ENCODE results near the gene IFFO2. TPM values are rescaled to one million over a fixed set of nuclear protein-coding genes. Genes with fewer than 3 reads are reported as not detected.

Gene IFFO2
- total RNA-seq, 2 experiments from 2014 or later: 21.6 to 21.8 TPM

GRCh38 chr1:18856435-18856834 is 100.0 kb downstream of the IFFO2 start:
- no peaks in the 10 kb centered on the region for H3K27me3 Mint-ChIP-seq
- no peak overlapping the region for H3K27ac Mint-ChIP-seq
- H3K4me1 Mint-ChIP-seq: no peaks in the 10 kb centered on the region
- H3K9me3 Mint-ChIP-seq: no peaks in the 10 kb centered on the region
- no peak overlapping the region for H3K4me3 Mint-ChIP-seq
- POLR2A ChIA-PET: no interaction called here
- H3K36me3 Mint-ChIP-seq: no peaks in the 10 kb centered on the region
- no peak for ATAC-seq (ENCODE audit: low read depth)
- no peak for DNase-seq

DNA sequence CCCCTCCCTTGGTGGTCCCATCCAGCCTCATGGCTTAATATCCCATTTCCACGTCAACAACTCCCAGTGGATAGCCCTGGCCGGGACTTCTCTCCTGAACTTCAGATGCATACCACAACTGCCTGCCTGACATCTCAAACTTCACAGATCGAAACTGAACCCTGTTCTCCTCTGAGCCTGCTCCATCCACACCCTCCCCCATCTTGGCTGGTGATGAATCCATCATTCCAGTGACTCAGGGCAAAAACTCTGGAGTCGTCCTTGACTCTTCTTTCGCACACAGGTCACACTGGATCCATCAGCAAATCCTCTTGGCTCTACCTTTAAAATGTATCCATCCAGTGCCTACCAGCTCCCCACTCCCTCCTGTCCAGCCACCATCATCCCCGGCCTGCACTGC is 100.9 kb downstream of the IFFO2 start:
- Mint-ChIP-seq H3K27me3 (no peaks in the 10 kb centered on the region), H3K36me3 (no peaks in the 10 kb centered on the region), H3K4me1 (no peaks in the 10 kb centered on the region), H3K4me3 (no peak overlapping the region), H3K9me3 (no peaks in the 10 kb centered on the region), H3K27ac (no peak overlapping the region)
- ATAC-seq (ENCODE audit: low read depth): no peak
- POLR2A ChIA-PET: no interaction called here
- DNase-seq: no peak

GRCh38 chr1:18854331-18855025 is 102.0 kb downstream of the IFFO2 start:
- H3K9me3 Mint-ChIP-seq: no peaks in the 10 kb centered on the region
- H3K27ac Mint-ChIP-seq: no peak overlapping the region
- DNase-seq (no peak), ATAC-seq (ENCODE audit: low read depth) (no peak)
- H3K27me3 Mint-ChIP-seq: no peaks in the 10 kb centered on the region
- H3K4me3 Mint-ChIP-seq: no peak overlapping the region
- H3K36me3 Mint-ChIP-seq: no peaks in the 10 kb centered on the region
- H3K4me1 Mint-ChIP-seq: no peaks in the 10 kb centered on the region
- POLR2A ChIA-PET: no interaction called here

Small RNA genes lying within 50 kb of the gene (microRNA-seq; reads per million reads assigned to microRNA genes)
- gene MIR1290: not detected
- not detected for gene MIR4695

Other genes starting within 250 kb of the IFFO2 start
- gene TAS1R2, start 97.0 kb downstream of the IFFO2 start, total RNA-seq: not detected
- 1 to 10 TPM; 2.5 to 3.3 TPM for gene ALDH4A1, start 54.1 kb downstream of the IFFO2 start, total RNA-seq

Measured in activated naive CD8-positive, alpha-beta T cell treated with anti-CD3 and anti-CD28 coated beads, Interleukin-2, amount 10 ng/mL, durations not matched to agents 7 days and 5 days (primary cell).